Measurements from ENCODE around the gene KRTAP4-7. TPM values are rescaled to one million over a fixed set of nuclear protein-coding genes. Genes with fewer than 3 reads are reported as not detected.

Gene KRTAP4-7
- total RNA-seq, 6 experiments from 2014 or later, result not detected

DNA sequence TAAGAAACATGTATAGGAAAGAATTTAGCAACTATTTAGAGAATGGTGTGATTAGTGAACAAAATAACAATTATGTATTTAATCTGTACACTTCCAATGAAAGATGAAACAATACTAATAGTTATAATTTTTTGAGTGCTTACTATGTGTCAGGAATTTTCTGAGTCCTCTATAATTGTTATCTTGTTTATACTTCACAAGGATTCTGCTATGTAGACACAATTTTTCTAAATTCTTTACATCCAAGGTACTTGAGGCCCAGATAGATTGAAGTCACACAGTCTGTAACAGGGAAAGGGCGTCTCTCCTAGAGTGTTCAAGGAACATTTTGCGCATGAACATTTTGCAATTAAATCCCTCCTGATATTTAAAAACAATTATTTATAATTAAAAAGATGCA lies 41.1 kb downstream of the KRTAP4-7 start:
- TF ChIP-seq, protein P1, sequence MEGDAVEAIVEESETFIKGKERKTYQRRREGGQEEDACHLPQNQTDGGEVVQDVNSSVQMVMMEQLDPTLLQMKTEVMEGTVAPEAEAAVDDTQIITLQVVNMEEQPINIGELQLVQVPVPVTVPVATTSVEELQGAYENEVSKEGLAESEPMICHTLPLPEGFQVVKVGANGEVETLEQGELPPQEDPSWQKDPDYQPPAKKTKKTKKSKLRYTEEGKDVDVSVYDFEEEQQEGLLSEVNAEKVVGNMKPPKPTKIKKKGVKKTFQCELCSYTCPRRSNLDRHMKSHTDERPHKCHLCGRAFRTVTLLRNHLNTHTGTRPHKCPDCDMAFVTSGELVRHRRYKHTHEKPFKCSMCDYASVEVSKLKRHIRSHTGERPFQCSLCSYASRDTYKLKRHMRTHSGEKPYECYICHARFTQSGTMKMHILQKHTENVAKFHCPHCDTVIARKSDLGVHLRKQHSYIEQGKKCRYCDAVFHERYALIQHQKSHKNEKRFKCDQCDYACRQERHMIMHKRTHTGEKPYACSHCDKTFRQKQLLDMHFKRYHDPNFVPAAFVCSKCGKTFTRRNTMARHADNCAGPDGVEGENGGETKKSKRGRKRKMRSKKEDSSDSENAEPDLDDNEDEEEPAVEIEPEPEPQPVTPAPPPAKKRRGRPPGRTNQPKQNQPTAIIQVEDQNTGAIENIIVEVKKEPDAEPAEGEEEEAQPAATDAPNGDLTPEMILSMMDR (IDR thresholded peaks at IDR 0.05), result no peak
- Mint-ChIP-seq H3K27ac (no peak overlapping the region), H3K27me3 (ENCODE audit: insufficient read depth) (no peaks in the 10 kb centered on the region; the same call in 1 of the 2 replicates), H3K36me3 (ENCODE audit: low read depth) (peaks cover 44% of the 10 kb centered on the region), H3K4me3 (no peak overlapping the region), H3K9me3 (peaks cover 17% of the 10 kb centered on the region), H3K4me1 (ENCODE audit: low read depth) (peaks cover 48% of the 10 kb centered on the region)
- no peak for DNase-seq

DNA sequence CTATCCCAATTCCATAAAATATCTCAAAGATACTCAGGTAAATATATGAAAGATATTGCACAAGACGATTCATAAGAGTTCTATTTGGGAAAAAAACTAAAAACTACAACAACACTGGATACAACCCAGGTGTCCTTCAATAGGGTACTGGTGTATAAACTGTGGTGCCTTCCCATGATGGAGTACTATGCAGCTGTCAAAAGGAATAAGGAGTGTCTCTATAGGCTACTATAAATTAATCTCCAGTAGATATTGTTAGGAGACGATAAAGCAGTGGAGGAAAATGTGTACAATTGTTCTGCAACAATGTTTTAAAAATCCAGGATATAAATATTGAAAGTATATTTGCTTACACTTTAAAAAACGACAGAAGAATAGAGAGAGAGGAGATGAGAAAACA lies 42.5 kb downstream of the KRTAP4-7 start:
- TF ChIP-seq, protein P1 (IDR thresholded peaks at IDR 0.05), result no peak
- no peaks in the 10 kb centered on the region; the same call in 1 of the 2 replicates for H3K27me3 Mint-ChIP-seq (ENCODE audit: insufficient read depth)
- DNase-seq, result no peak
- peaks cover 17% of the 10 kb centered on the region for H3K9me3 Mint-ChIP-seq
- no peak overlapping the region for H3K27ac Mint-ChIP-seq
- peaks cover 49% of the 10 kb centered on the region for H3K4me1 Mint-ChIP-seq (ENCODE audit: low read depth)
- H3K4me3 Mint-ChIP-seq, result no peak overlapping the region
- peaks cover 46% of the 10 kb centered on the region for H3K36me3 Mint-ChIP-seq (ENCODE audit: low read depth)

- Mint-ChIP-seq H3K27me3 (ENCODE audit: insufficient read depth) (no peaks in the 10 kb centered on the region; the same call in 1 of the 2 replicates), H3K27ac (no peak overlapping the region), H3K4me3 (no peak overlapping the region), H3K36me3 (ENCODE audit: low read depth) (peaks cover 41% of the 10 kb centered on the region), H3K4me1 (ENCODE audit: low read depth) (peaks cover 54% of the 10 kb centered on the region), H3K9me3 (peaks cover 11% of the 10 kb centered on the region)
- no peak for DNase-seq
- TF ChIP-seq, protein P1 (IDR thresholded peaks at IDR 0.05), result no peak
These were observed 43.4 kb downstream of the KRTAP4-7 start for GRCh38 chr17:41127371-41127770.

DNA sequence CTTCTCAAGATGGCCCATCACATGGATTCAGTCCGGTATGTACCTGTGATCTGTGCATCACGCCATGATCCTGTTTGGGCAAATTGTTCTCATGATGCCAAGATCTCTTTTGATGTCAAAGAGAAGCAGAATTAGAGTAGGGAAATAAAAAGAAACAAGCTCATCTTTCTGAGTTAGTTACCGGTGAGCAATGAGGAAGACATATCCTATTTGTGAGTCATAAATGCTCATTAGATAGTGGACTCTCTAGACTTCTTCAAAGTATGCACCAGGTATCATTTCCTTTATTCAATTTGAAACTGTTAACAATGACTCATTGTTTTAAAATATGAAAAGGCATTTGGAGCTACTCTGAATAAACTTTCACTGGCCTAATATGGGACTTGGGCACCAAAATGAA lies 48.0 kb downstream of the KRTAP4-7 start:
- H3K27me3 Mint-ChIP-seq (ENCODE audit: insufficient read depth), result no peaks in the 10 kb centered on the region; the same call in 1 of the 2 replicates
- H3K4me3 Mint-ChIP-seq, result peak overlapping the region; percentile 16; the same call in 1 of the 2 replicates
- peak; percentile 24 for DNase-seq
- H3K36me3 Mint-ChIP-seq (ENCODE audit: low read depth), result peaks cover 26% of the 10 kb centered on the region
- peaks cover 49% of the 10 kb centered on the region for H3K4me1 Mint-ChIP-seq (ENCODE audit: low read depth)
- TF ChIP-seq, protein P1 (IDR thresholded peaks at IDR 0.05), result no peak
- peak overlapping the region; percentile 85 for H3K27ac Mint-ChIP-seq
- H3K9me3 Mint-ChIP-seq, result peaks cover 10% of the 10 kb centered on the region

GRCh38 chr17:41133880-41134735 lies 50.2 kb downstream of the KRTAP4-7 start:
- no peaks in the 10 kb centered on the region; the same call in 1 of the 2 replicates for H3K27me3 Mint-ChIP-seq (ENCODE audit: insufficient read depth)
- H3K9me3 Mint-ChIP-seq, result peaks cover 15% of the 10 kb centered on the region
- peak overlapping the region; percentile 51 for H3K4me3 Mint-ChIP-seq
- TF ChIP-seq, protein P1 (IDR thresholded peaks at IDR 0.05), result no peak
- peaks cover 49% of the 10 kb centered on the region for H3K4me1 Mint-ChIP-seq (ENCODE audit: low read depth)
- no peak for DNase-seq
- H3K27ac Mint-ChIP-seq, result peak overlapping the region; percentile 91
- H3K36me3 Mint-ChIP-seq (ENCODE audit: low read depth), result peaks cover 36% of the 10 kb centered on the region

Other genes starting within 250 kb of the KRTAP4-7 start
- not detected for gene KRT12, start 216.9 kb upstream of the KRTAP4-7 start, total RNA-seq (2021; fragmentation: NEBNext Ultra II Directional; extraction: Animal tissue kit (Norgen Biotek cat#: 25700))
- not detected for gene KRT20, start 198.9 kb upstream of the KRTAP4-7 start, total RNA-seq (2021; fragmentation: NEBNext Ultra II Directional; extraction: Animal tissue kit (Norgen Biotek cat#: 25700))
- under 1 TPM in 1 of 6 experiments, not detected in 5; 0.14 TPM for gene KRT23, start 146.5 kb upstream of the KRTAP4-7 start, total RNA-seq (2021; fragmentation: NEBNext Ultra II Directional; extraction: Animal tissue kit (Norgen Biotek cat#: 25700))
- gene KRT39, start 117.2 kb upstream of the KRTAP4-7 start, total RNA-seq (2021; fragmentation: NEBNext Ultra II Directional; extraction: Animal tissue kit (Norgen Biotek cat#: 25700)), result not detected
- gene KRT40, start 99.8 kb upstream of the KRTAP4-7 start, total RNA-seq (2021; fragmentation: NEBNext Ultra II Directional; extraction: Animal tissue kit (Norgen Biotek cat#: 25700)), result not detected
- gene KRTAP3-3, start 90.0 kb upstream of the KRTAP4-7 start, total RNA-seq (2021; fragmentation: NEBNext Ultra II Directional; extraction: Animal tissue kit (Norgen Biotek cat#: 25700)), result not detected
- not detected for gene KRTAP3-2, start 84.2 kb upstream of the KRTAP4-7 start, total RNA-seq (2021; fragmentation: NEBNext Ultra II Directional; extraction: Animal tissue kit (Norgen Biotek cat#: 25700))
- 10 to 100 TPM in 1 of 6 experiments, 1 to 10 TPM in 5; 2.5 to 10.2 (median 3.3) TPM for gene KRTAP3-1, start 75.0 kb upstream of the KRTAP4-7 start, total RNA-seq (2021; fragmentation: NEBNext Ultra II Directional; extraction: Animal tissue kit (Norgen Biotek cat#: 25700))
- 100 to 1,000 TPM in 1 of 6 experiments, 10 to 100 TPM in 5; 61.6 to 114 (median 76.8) TPM for gene KRTAP1-5, start 56.9 kb upstream of the KRTAP4-7 start, total RNA-seq (2021; fragmentation: NEBNext Ultra II Directional; extraction: Animal tissue kit (Norgen Biotek cat#: 25700))
- gene KRTAP1-4, start 54.0 kb upstream of the KRTAP4-7 start, total RNA-seq (2021; fragmentation: NEBNext Ultra II Directional; extraction: Animal tissue kit (Norgen Biotek cat#: 25700)), result not detected
- gene KRTAP1-3, start 49.3 kb upstream of the KRTAP4-7 start, total RNA-seq (2021; fragmentation: NEBNext Ultra II Directional; extraction: Animal tissue kit (Norgen Biotek cat#: 25700)), result not detected
- gene KRTAP1-1, start 42.7 kb upstream of the KRTAP4-7 start, total RNA-seq (2021; fragmentation: NEBNext Ultra II Directional; extraction: Animal tissue kit (Norgen Biotek cat#: 25700)), result 1 to 10 TPM in 1 of 6 experiments, under 1 TPM in 5; 0.21 to 1.1 (median 0.50) TPM
- under 1 TPM in 1 of 6 experiments, not detected in 5; 0.38 TPM for gene KRTAP2-1, start 36.8 kb upstream of the KRTAP4-7 start, total RNA-seq (2021; fragmentation: NEBNext Ultra II Directional; extraction: Animal tissue kit (Norgen Biotek cat#: 25700))
- under 1 TPM in 4 of 6 experiments, not detected in 2; 0.46 to 0.96 (median 0.53) TPM for gene KRTAP2-2, start 28.9 kb upstream of the KRTAP4-7 start, total RNA-seq (2021; fragmentation: NEBNext Ultra II Directional; extraction: Animal tissue kit (Norgen Biotek cat#: 25700))
- 100 to 1,000 TPM in 1 of 6 experiments, 10 to 100 TPM in 5; 30.3 to 105 (median 44.4) TPM for gene KRTAP2-3, start 24.0 kb upstream of the KRTAP4-7 start, total RNA-seq (2021; fragmentation: NEBNext Ultra II Directional; extraction: Animal tissue kit (Norgen Biotek cat#: 25700))
- not detected for gene KRTAP2-4, start 18.3 kb upstream of the KRTAP4-7 start, total RNA-seq (2021; fragmentation: NEBNext Ultra II Directional; extraction: Animal tissue kit (Norgen Biotek cat#: 25700))
- not detected for gene KRTAP4-8, start 14.0 kb downstream of the KRTAP4-7 start, total RNA-seq (2021; fragmentation: NEBNext Ultra II Directional; extraction: Animal tissue kit (Norgen Biotek cat#: 25700))
- not detected for gene KRTAP4-16, start 18.1 kb downstream of the KRTAP4-7 start, total RNA-seq (2021; fragmentation: NEBNext Ultra II Directional; extraction: Animal tissue kit (Norgen Biotek cat#: 25700))
- under 1 TPM in 2 of 6 experiments, not detected in 4; 0.85 to 0.90 TPM for gene KRTAP4-9, start 21.2 kb downstream of the KRTAP4-7 start, total RNA-seq (2021; fragmentation: NEBNext Ultra II Directional; extraction: Animal tissue kit (Norgen Biotek cat#: 25700))
- not detected for gene KRTAP4-11, start 34.2 kb downstream of the KRTAP4-7 start, total RNA-seq (2021; fragmentation: NEBNext Ultra II Directional; extraction: Animal tissue kit (Norgen Biotek cat#: 25700))
- gene KRTAP4-12, start 40.0 kb downstream of the KRTAP4-7 start, total RNA-seq (2021; fragmentation: NEBNext Ultra II Directional; extraction: Animal tissue kit (Norgen Biotek cat#: 25700)), result 1 to 10 TPM; 6.1 to 8.4 (median 6.7) TPM
- gene KRTAP4-6, start 56.4 kb downstream of the KRTAP4-7 start, total RNA-seq (2021; fragmentation: NEBNext Ultra II Directional; extraction: Animal tissue kit (Norgen Biotek cat#: 25700)), result not detected
- not detected for gene KRTAP4-5, start 65.7 kb downstream of the KRTAP4-7 start, total RNA-seq (2021; fragmentation: NEBNext Ultra II Directional; extraction: Animal tissue kit (Norgen Biotek cat#: 25700))
- gene KRTAP4-4, start 76.6 kb downstream of the KRTAP4-7 start, total RNA-seq (2021; fragmentation: NEBNext Ultra II Directional; extraction: Animal tissue kit (Norgen Biotek cat#: 25700)), result not detected
- not detected for gene KRTAP4-3, start 84.1 kb downstream of the KRTAP4-7 start, total RNA-seq (2021; fragmentation: NEBNext Ultra II Directional; extraction: Animal tissue kit (Norgen Biotek cat#: 25700))
- gene KRTAP4-2, start 94.1 kb downstream of the KRTAP4-7 start, total RNA-seq (2021; fragmentation: NEBNext Ultra II Directional; extraction: Animal tissue kit (Norgen Biotek cat#: 25700)), result not detected
- gene KRTAP4-1, start 100.8 kb downstream of the KRTAP4-7 start, total RNA-seq (2021; fragmentation: NEBNext Ultra II Directional; extraction: Animal tissue kit (Norgen Biotek cat#: 25700)), result not detected
- not detected for gene KRTAP9-1, start 105.7 kb downstream of the KRTAP4-7 start, total RNA-seq (2021; fragmentation: NEBNext Ultra II Directional; extraction: Animal tissue kit (Norgen Biotek cat#: 25700))
- not detected for gene KRTAP9-2, start 142.5 kb downstream of the KRTAP4-7 start, total RNA-seq (2021; fragmentation: NEBNext Ultra II Directional; extraction: Animal tissue kit (Norgen Biotek cat#: 25700))
- gene KRTAP9-3, start 148.3 kb downstream of the KRTAP4-7 start, total RNA-seq (2021; fragmentation: NEBNext Ultra II Directional; extraction: Animal tissue kit (Norgen Biotek cat#: 25700)), result not detected
- gene KRTAP9-8, start 153.8 kb downstream of the KRTAP4-7 start, total RNA-seq (2021; fragmentation: NEBNext Ultra II Directional; extraction: Animal tissue kit (Norgen Biotek cat#: 25700)), result not detected
- gene KRTAP9-4, start 165.5 kb downstream of the KRTAP4-7 start, total RNA-seq (2021; fragmentation: NEBNext Ultra II Directional; extraction: Animal tissue kit (Norgen Biotek cat#: 25700)), result not detected
- gene KRTAP9-9, start 171.2 kb downstream of the KRTAP4-7 start, total RNA-seq (2021; fragmentation: NEBNext Ultra II Directional; extraction: Animal tissue kit (Norgen Biotek cat#: 25700)), result not detected
- gene KRTAP9-6, start 181.2 kb downstream of the KRTAP4-7 start, total RNA-seq (2021; fragmentation: NEBNext Ultra II Directional; extraction: Animal tissue kit (Norgen Biotek cat#: 25700)), result not detected
- not detected for gene KRTAP9-7, start 191.5 kb downstream of the KRTAP4-7 start, total RNA-seq (2021; fragmentation: NEBNext Ultra II Directional; extraction: Animal tissue kit (Norgen Biotek cat#: 25700))
- not detected for gene KRTAP29-1, start 218.7 kb downstream of the KRTAP4-7 start, total RNA-seq (2021; fragmentation: NEBNext Ultra II Directional; extraction: Animal tissue kit (Norgen Biotek cat#: 25700))
- not detected for gene KRTAP16-1, start 225.2 kb downstream of the KRTAP4-7 start, total RNA-seq (2021; fragmentation: NEBNext Ultra II Directional; extraction: Animal tissue kit (Norgen Biotek cat#: 25700))
- not detected for gene KRTAP17-1, start 231.6 kb downstream of the KRTAP4-7 start, total RNA-seq (2021; fragmentation: NEBNext Ultra II Directional; extraction: Animal tissue kit (Norgen Biotek cat#: 25700))

All from HFFc6 (cell line).